Activated CD8-positive, alpha-beta T cell treated with anti-CD3 and anti-CD28 coated beads for 36 hours (primary cell): ENCODE results near the gene TNNT2. TPM values are rescaled to one million over a fixed set of nuclear protein-coding genes. Genes with fewer than 3 reads are reported as not detected.
A peak's percentile ranks its signal among the peaks of the same experiment; 100 is the strongest.

Source experiments
- ATAC-seq: fragments of 200-7000 bp; cut with Tn5 transposase; one replicate; pipeline ENCODE4 v1.10.0; 2021; ENCODE audit warnings: mild to moderate bottlenecking, moderate library complexity
- CTCF ChIA-PET: fragments of 350-600 bp; sonication (Branson Sonifier 250); formaldehyde crosslinking; loops from one replicate; lab custom pipeline; 2021; ENCODE audit warnings: antibody characterized with exemption; lab: Charles Lee
- POLR2A ChIA-PET: fragments of 350-600 bp; sonication (Branson Sonifier 250); formaldehyde crosslinking; loops from one replicate; lab custom pipeline; 2021; ENCODE audit warnings: antibody characterized with exemption; lab: Charles Lee
- DNase-seq: peaks from one replicate; pipeline ENCODE4 v3.0.0-alpha.2; 2020
- H3K27ac Mint-ChIP-seq: one replicate; pipeline ENCODE4 v1.8.0; 2021; ENCODE audit warnings: mild to moderate bottlenecking, mixed read lengths
- H3K27me3 Mint-ChIP-seq: one replicate; pipeline ENCODE4 v1.8.0; 2021; ENCODE audit warnings: mixed read lengths
- H3K36me3 Mint-ChIP-seq: one replicate; pipeline ENCODE4 v1.8.0; 2021; ENCODE audit warnings: low read depth, mixed read lengths
- H3K4me1 Mint-ChIP-seq: one replicate; pipeline ENCODE4 v1.8.0; 2021; ENCODE audit warnings: low read depth, mixed read lengths
- H3K4me3 Mint-ChIP-seq: one replicate; pipeline ENCODE4 v1.8.0; 2021; ENCODE audit warnings: mild to moderate bottlenecking, moderate library complexity, mixed read lengths
- H3K9me3 Mint-ChIP-seq: one replicate; pipeline ENCODE4 v1.8.0; 2021; ENCODE audit warnings: mixed read lengths
- intact Hi-C: fragments of 100-400 bp; cut with micrococcal nuclease; formaldehyde crosslinking; loops from one replicate; pipeline ENCODE4 v1.10.0; 2022
- total RNA-seq, 2 experiments: library from RNA; stranded (reverse); gene quantifications; one replicate each; pipeline ENCODE4 v1.2.3, GENCODE V29; 2021
- TF ChIP-seq, protein P1 (sequence below): fragments of 200-600 bp; IDR thresholded peaks from one replicate; pipeline ENCODE4 v1.8.0; 2022; ENCODE audit warnings: antibody characterized with exemption, mild to moderate bottlenecking

The TNNT2 gene
- total RNA-seq, 2 experiments from 2014 or later, result not detected

DNA sequence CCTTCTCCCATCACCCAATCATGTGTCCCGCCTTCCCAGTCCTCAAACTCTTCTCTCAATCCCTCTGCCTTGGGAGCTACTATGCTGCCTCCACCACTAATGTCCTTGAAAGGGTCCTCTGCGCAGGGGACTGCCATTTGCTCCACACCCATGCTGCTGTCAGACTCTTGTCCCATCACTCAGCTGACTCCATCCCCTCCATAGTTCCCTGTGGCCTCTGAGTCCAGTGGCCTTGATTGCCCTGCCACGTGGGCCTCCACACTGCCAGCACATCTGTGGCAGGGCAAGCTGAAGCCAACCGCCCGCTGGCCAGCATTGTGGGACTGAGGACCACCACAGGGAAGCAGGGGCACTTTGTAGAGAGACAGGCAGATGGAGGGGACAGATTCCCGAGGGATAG lies 1.3 kb upstream of the TNNT2 start:
- Mint-ChIP-seq H3K4me3 (no peak overlapping the region), H3K27me3 (no peaks in the 10 kb centered on the region), H3K9me3 (no peaks in the 10 kb centered on the region), H3K27ac (no peak overlapping the region), H3K36me3 (no peaks in the 10 kb centered on the region), H3K4me1 (no peaks in the 10 kb centered on the region)
- no peak for ATAC-seq
- POLR2A ChIA-PET, result no interaction called here
- no peak for DNase-seq
- intact Hi-C loops, result no loop called here
- CTCF ChIA-PET, result no interaction called here
- TF ChIP-seq, protein P1, sequence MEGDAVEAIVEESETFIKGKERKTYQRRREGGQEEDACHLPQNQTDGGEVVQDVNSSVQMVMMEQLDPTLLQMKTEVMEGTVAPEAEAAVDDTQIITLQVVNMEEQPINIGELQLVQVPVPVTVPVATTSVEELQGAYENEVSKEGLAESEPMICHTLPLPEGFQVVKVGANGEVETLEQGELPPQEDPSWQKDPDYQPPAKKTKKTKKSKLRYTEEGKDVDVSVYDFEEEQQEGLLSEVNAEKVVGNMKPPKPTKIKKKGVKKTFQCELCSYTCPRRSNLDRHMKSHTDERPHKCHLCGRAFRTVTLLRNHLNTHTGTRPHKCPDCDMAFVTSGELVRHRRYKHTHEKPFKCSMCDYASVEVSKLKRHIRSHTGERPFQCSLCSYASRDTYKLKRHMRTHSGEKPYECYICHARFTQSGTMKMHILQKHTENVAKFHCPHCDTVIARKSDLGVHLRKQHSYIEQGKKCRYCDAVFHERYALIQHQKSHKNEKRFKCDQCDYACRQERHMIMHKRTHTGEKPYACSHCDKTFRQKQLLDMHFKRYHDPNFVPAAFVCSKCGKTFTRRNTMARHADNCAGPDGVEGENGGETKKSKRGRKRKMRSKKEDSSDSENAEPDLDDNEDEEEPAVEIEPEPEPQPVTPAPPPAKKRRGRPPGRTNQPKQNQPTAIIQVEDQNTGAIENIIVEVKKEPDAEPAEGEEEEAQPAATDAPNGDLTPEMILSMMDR, result no peak

DNA sequence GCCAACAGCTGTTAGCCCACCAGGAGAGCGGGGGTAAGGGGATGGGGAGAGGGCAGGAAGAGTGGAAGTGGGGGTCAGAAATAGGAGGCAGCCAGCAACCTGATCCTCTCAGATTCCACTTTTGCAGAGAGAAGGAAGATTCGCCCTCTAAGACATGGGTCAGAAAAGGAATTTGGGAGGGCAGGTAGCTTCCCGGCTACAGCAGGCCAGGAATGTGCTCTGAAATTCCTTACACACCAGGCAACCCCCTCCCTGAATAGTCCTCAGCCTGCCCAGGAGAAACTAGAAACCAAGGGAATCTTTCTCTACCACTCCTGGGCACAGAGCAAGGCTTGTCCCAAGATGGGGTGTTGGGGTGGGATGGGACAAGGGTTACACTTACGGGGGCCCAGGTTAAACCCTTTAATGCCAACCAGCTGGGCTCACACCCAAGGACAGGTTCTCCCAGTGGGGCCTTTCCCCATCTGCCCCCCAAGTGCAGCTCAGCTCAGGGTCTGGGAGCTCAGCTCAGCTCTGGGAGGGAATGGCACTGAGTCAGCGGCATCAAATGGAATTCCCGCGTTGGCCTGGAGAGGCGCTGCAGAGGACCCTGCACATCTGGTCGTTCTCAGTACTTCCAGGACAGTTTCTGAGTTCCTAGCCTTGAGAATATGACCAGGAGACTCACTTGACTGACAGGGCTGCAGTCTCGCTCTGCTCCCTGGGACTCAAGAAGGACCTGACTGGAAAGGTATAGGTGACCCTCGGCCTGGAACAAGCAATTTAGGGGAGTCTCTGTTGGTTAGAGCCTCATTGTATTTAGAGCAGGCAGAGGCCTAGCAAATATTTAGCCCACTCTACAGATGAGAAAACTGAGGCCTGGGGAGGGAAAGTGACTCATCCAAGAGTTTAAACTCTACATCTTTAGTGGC lies 761 bp downstream of the TNNT2 start:
- H3K4me3 Mint-ChIP-seq, result no peak overlapping the region
- H3K4me1 Mint-ChIP-seq, result no peaks in the 10 kb centered on the region
- no peak overlapping the region for H3K27ac Mint-ChIP-seq
- H3K9me3 Mint-ChIP-seq, result no peaks in the 10 kb centered on the region
- H3K36me3 Mint-ChIP-seq, result no peaks in the 10 kb centered on the region
- DNase-seq (peak; percentile 39), ATAC-seq (peak; percentile 71)
- TF ChIP-seq, protein P1, result peak; percentile 68
- CTCF ChIA-PET, result interaction anchor here (1.8 to 1.9 kb wide), 2 partner anchors 10 to 28 kb away, joined by 4 to 7 read pairs; no protein-coding TSS in a partner anchor
- POLR2A ChIA-PET, result no interaction called here
- H3K27me3 Mint-ChIP-seq, result peaks cover 2% of the 10 kb centered on the region
- intact Hi-C loops, result no loop called here

DNA sequence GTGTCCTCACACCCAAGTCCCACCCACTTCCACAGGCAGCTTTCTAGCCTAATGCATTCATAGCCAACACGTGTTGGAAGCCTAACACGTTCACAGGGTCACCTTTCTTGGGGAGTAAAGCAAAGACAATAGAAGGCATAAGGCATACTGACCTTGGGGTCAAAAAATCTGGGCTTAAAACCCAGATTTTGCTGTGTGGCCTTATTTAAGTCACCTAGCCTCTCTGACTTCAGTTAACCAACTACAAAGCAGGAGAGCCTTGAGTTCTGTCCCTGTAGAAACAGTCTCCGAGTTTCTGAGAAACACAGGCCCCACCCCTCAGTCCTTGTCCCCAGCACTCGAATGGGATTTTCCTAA lies 1.4 kb downstream of the TNNT2 start:
- TF ChIP-seq, protein P1, result no peak
- Mint-ChIP-seq H3K27ac (no peak overlapping the region), H3K4me1 (no peaks in the 10 kb centered on the region), H3K4me3 (no peak overlapping the region), H3K36me3 (no peaks in the 10 kb centered on the region), H3K27me3 (peaks cover 2% of the 10 kb centered on the region), H3K9me3 (no peaks in the 10 kb centered on the region)
- intact Hi-C loops, result no loop called here
- no peak for DNase-seq
- ATAC-seq, result no peak
- ChIA-PET POLR2A (no interaction called here), CTCF (interaction anchor here (0.9 to 1.9 kb wide), 4 partner anchors 10 to 183 kb away, joined by 3 to 7 read pairs (median 4); no protein-coding TSS in a partner anchor)

DNA sequence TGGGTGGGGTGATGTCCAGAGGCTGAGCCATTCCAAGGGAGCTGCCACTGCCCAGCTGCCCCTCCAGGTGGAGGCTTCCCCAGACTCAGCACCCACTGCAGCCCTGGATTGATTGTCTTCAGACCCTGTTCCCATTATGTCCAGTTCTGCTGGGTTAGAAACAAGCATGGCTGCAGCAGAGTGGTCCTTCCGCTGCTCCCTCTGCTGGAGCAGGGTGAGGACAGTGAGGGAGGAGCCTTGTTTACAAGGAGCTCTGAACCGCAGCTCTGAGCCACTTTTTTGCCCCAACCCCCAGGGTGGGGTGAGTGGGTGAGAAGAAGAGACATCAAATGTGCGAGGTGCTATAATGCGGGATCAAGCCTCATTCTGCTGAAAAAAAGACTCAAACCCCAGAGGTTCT lies 2.3 kb downstream of the TNNT2 start:
- Mint-ChIP-seq H3K4me3 (no peak overlapping the region), H3K27me3 (peaks cover 2% of the 10 kb centered on the region), H3K4me1 (no peaks in the 10 kb centered on the region), H3K36me3 (no peaks in the 10 kb centered on the region), H3K27ac (no peak overlapping the region), H3K9me3 (no peaks in the 10 kb centered on the region)
- POLR2A ChIA-PET, result no interaction called here
- CTCF ChIA-PET, result interaction anchor here (0.9 to 1.9 kb wide), 5 partner anchors 11 to 184 kb away, joined by 3 to 4 read pairs (median 4); no protein-coding TSS in a partner anchor
- TF ChIP-seq, protein P1, result no peak
- no peak for DNase-seq
- intact Hi-C loops, result no loop called here
- no peak for ATAC-seq

DNA sequence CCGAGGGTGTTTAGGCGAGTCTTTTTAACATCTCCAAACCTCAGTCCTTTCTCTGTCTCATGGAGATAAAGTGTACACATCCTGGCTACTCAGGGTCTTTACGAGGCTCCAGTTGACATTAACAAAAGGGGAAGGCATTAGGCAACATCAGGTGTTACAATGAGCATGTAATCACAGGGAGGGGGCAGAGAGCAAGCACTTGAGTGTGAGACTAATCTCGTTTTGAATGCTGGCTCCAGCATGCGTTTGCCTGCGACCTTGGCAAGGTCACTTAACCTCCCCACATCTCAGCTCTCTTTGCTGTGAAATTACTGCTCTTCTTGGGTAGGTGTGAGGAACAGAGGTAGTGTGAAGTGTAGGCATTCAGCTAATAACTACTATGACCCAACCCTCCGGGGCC lies 3.1 kb downstream of the TNNT2 start:
- no peak for ATAC-seq
- no peak overlapping the region for H3K27ac Mint-ChIP-seq
- POLR2A ChIA-PET, result no interaction called here

More for the DNA sequence above, 3.1 kb downstream of the TNNT2 start:
- Mint-ChIP-seq H3K27me3 (peaks cover 2% of the 10 kb centered on the region), H3K4me1 (no peaks in the 10 kb centered on the region), H3K36me3 (no peaks in the 10 kb centered on the region), H3K4me3 (no peak overlapping the region), H3K9me3 (no peaks in the 10 kb centered on the region)
- CTCF ChIA-PET, result interaction anchor here (0.9 to 1.9 kb wide), 2 partner anchors 12 to 26 kb away, joined by 4 read pairs; no protein-coding TSS in a partner anchor
- intact Hi-C loops, result no loop called here
- DNase-seq, result no peak
- TF ChIP-seq, protein P1, result no peak
